PC-3 (cell line): ENCODE results near the gene EXOSC3.

Experiments used
- EZH2phosphoT487 ChIP-seq: fragments of 300-600 bp; sonication (generic); IDR thresholded peaks from 2 replicates; pipeline ENCODE4 v1.6.1; 2018; ENCODE audit warnings: mild to moderate bottlenecking, antibody characterized with exemption, low read length, borderline replicate concordance
- TF ChIP-seq, protein P1 (sequence below): fragments of 300-600 bp; sonication (generic); conservative IDR thresholded peaks from 2 replicates; pipeline ENCODE4 v1.5.1; 2017; ENCODE audit warnings: antibody characterized with exemption, low read depth, mild to moderate bottlenecking, low read length

DNA sequence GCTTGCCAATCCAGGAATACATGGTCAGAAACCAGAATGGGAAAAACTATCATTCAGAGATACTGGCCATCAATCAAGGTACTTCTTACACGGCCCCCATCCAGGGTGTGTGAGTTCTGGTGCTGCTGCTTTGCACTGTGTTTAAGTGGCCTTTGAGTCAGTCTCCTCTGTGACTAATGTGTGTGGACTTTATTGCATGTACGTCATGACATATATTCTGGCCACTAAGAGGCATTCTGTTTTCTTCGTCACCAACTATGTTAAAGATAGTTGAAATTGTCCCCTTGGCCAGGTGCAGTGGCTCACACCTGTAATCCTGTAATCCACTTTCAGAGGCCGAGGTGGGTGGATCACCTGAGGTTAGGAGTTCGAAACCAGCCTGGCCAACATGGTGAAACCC is 8.5 kb downstream of the EXOSC3 start:
- TF ChIP-seq, protein P1, sequence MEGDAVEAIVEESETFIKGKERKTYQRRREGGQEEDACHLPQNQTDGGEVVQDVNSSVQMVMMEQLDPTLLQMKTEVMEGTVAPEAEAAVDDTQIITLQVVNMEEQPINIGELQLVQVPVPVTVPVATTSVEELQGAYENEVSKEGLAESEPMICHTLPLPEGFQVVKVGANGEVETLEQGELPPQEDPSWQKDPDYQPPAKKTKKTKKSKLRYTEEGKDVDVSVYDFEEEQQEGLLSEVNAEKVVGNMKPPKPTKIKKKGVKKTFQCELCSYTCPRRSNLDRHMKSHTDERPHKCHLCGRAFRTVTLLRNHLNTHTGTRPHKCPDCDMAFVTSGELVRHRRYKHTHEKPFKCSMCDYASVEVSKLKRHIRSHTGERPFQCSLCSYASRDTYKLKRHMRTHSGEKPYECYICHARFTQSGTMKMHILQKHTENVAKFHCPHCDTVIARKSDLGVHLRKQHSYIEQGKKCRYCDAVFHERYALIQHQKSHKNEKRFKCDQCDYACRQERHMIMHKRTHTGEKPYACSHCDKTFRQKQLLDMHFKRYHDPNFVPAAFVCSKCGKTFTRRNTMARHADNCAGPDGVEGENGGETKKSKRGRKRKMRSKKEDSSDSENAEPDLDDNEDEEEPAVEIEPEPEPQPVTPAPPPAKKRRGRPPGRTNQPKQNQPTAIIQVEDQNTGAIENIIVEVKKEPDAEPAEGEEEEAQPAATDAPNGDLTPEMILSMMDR: no peak
- TF ChIP-seq EZH2phosphoT487: no peak
